IMR-90 (cell line): ENCODE data around the gene LRRC57. TPM values are rescaled to one million over a fixed set of nuclear protein-coding genes. Genes with fewer than 3 reads are reported as not detected.

Experiments
- ATAC-seq: fragments of 200-7000 bp; cut with Tn5 transposase; 2 replicates; pipeline ENCODE4 v1.9.1; 2020; ENCODE audit warnings: low read depth, mild to moderate bottlenecking, moderate library complexity
- BruUV-seq: library from RNA; stranded (reverse); fragments of 400-500 nt; replicated peaks from 2 replicates; lab custom pipeline; 2021; lab: Mats Ljungman, UMichigan
- CTCF ChIA-PET: fragments of 300-600 bp; formaldehyde crosslinking; extraction: SDS; loops from one replicate; lab custom pipeline; 2021; ENCODE audit warnings: antibody characterized with exemption; lab: Yijun Ruan, JAX
- POLR2A ChIA-PET: fragments of 300-600 bp; sonication (Branson Sonifier 250); formaldehyde crosslinking; loops from one replicate; lab custom pipeline; 2022; ENCODE audit warnings: antibody characterized with exemption; ENCODE audit not compliant: unreplicated experiment; lab: Charles Lee
- DNase-seq: peaks from one replicate; pipeline ENCODE4 v3.0.0; 2013
- H2AFZ ChIP-seq: replicated peaks from 2 replicates; pipeline ENCODE3; 2013; ENCODE audit warnings: low read length, mild to moderate bottlenecking; ENCODE audit not compliant: poor library complexity
- H2AK5ac ChIP-seq: 2 replicates; pipeline ENCODE4 v1.6.1; 2013; ENCODE audit warnings: low read depth, low read length, inconsistent platforms
- H2AK9ac ChIP-seq: replicated peaks from 2 replicates; pipeline ENCODE3; 2013; ENCODE audit warnings: mild to moderate bottlenecking, low read depth, low read length, moderate library complexity; ENCODE audit not compliant: poor library complexity
- H2BK120ac ChIP-seq: 2 replicates; pipeline ENCODE4 v1.6.1; 2013; ENCODE audit warnings: low read depth, low read length, inconsistent platforms
- H2BK15ac ChIP-seq: 3 replicates; pipeline ENCODE4 v1.6.1; 2013; ENCODE audit warnings: low read depth, low read length, inconsistent platforms
- H2BK20ac ChIP-seq: 2 replicates; pipeline ENCODE4 v1.6.1; 2013; ENCODE audit warnings: low read depth, mild to moderate bottlenecking, inconsistent platforms, low read length, moderate library complexity
- H2BK5ac ChIP-seq: 2 replicates; pipeline ENCODE4 v1.6.1; 2013; ENCODE audit warnings: mild to moderate bottlenecking, low read depth, low read length, inconsistent platforms; ENCODE audit not compliant: poor library complexity, severe bottlenecking
- H3K14ac ChIP-seq: replicated peaks from 2 replicates; pipeline ENCODE4 v1.6.1; 2013; ENCODE audit warnings: low read depth, low read length, inconsistent platforms
- H3K18ac ChIP-seq: 2 replicates; pipeline ENCODE4 v1.6.1; 2013; ENCODE audit warnings: low read depth, low read length, control low read depth
- H3K23ac ChIP-seq: 2 replicates; pipeline ENCODE4 v1.6.1; 2013; ENCODE audit warnings: low read depth, low read length, inconsistent platforms
- H3K27ac ChIP-seq: 2 replicates; pipeline ENCODE4 v1.5.1; 2013; ENCODE audit warnings: mild to moderate bottlenecking, control low read depth, low read length; ENCODE audit not compliant: insufficient read depth
- H3K27me3 ChIP-seq: 2 replicates; pipeline ENCODE4 v1.6.1; 2013; ENCODE audit warnings: low read length; ENCODE audit not compliant: control insufficient read depth, insufficient read depth
- H3K36me3 ChIP-seq: 2 replicates; pipeline ENCODE4 v1.6.1; 2013; ENCODE audit warnings: low read length, mixed read lengths; ENCODE audit not compliant: control insufficient read depth, insufficient read depth
- H3K4ac ChIP-seq: 2 replicates; pipeline ENCODE4 v1.6.1; 2013; ENCODE audit warnings: low read depth, low read length, inconsistent platforms
- H3K4me1 ChIP-seq: 2 replicates; pipeline ENCODE4 v1.6.1; 2013; ENCODE audit warnings: low read length, mixed read lengths; ENCODE audit not compliant: control insufficient read depth, insufficient read depth
- H3K4me2 ChIP-seq: 2 replicates; pipeline ENCODE4 v1.6.1; 2013; ENCODE audit warnings: low read depth, mild to moderate bottlenecking, control low read depth, low read length, moderate library complexity
- H3K4me3 ChIP-seq: 2 replicates; pipeline ENCODE4 v1.5.1; 2013; ENCODE audit warnings: low read depth, mild to moderate bottlenecking, control low read depth, low read length, moderate library complexity; ENCODE audit not compliant: insufficient read depth
- H3K56ac ChIP-seq: 2 replicates; pipeline ENCODE4 v1.6.1; 2013; ENCODE audit warnings: low read length, inconsistent platforms; ENCODE audit not compliant: insufficient read depth; ENCODE audit errors: extremely low read depth
- H3K79me1 ChIP-seq, 2 experiments: 2 replicates each; pipeline ENCODE4 v1.6.1; 2013; ENCODE audit warnings: low read length in 2 of 2, inconsistent platforms in 1 of 2, low read depth in 1 of 2
- H3K9ac ChIP-seq: 2 replicates; pipeline ENCODE4 v1.6.1; 2013; ENCODE audit warnings: low read depth, low read length, control low read depth
- H3K9me1 ChIP-seq: 2 replicates; pipeline ENCODE4 v1.6.1; 2013; ENCODE audit warnings: low read length, inconsistent platforms; ENCODE audit not compliant: insufficient read depth
- H3K9me3 ChIP-seq: 2 replicates; pipeline ENCODE4 v1.6.1; 2013; ENCODE audit warnings: low read length; ENCODE audit not compliant: control insufficient read depth, insufficient read depth
- H4K20me1 ChIP-seq: 2 replicates; pipeline ENCODE4 v1.6.1; 2013; ENCODE audit warnings: low read length, inconsistent platforms; ENCODE audit not compliant: insufficient read depth
- H4K5ac ChIP-seq: 2 replicates; pipeline ENCODE4 v1.6.1; 2013; ENCODE audit warnings: mild to moderate bottlenecking, low read depth, low read length, control low read depth
- H4K8ac ChIP-seq, 2 experiments: 2 replicates each; pipeline ENCODE4 v1.6.1; 2013; ENCODE audit warnings: low read depth in 2 of 2, low read length in 2 of 2, control low read depth in 1 of 2, inconsistent platforms in 1 of 2
- H4K91ac ChIP-seq: 2 replicates; pipeline ENCODE4 v1.6.1; 2013; ENCODE audit warnings: low read depth, low read length, inconsistent platforms; ENCODE audit not compliant: insufficient read depth
- MAFK ChIP-seq: IDR thresholded peaks from 2 replicates; pipeline ENCODE4 v1.6.1; 2012; ENCODE audit warnings: low read depth, low read length, improper control_type of control experiment
- MAZ ChIP-seq: IDR thresholded peaks from 2 replicates; pipeline ENCODE4 v1.6.1; 2012; ENCODE audit warnings: low read depth, mild to moderate bottlenecking, low read length, improper control_type of control experiment, moderate library complexity, borderline replicate concordance
- WGBS, 2 experiments: methylation state at CpG; one replicate each; pipeline versions ENCODE4 v1.1.5 to v1.1.7; 2013; ENCODE audit warnings: missing lambda C conversion rate in 2 of 2; ENCODE audit not compliant: insufficient read length in 1 of 2; ENCODE audit errors: extremely low coverage in 2 of 2; 5-methylcytosine and 5-hydroxymethylcytosine counted together
- dilution Hi-C: fragments of 300-500 bp; cut with HindIII; formaldehyde crosslinking; loops from one replicate; pipeline ENCODE4 v1.14.3; 2018; ENCODE audit warnings: low sequenced_read_pairs; ENCODE audit not compliant: unreplicated experiment
- in situ Hi-C: fragments of 300-500 bp; cut with MboI; formaldehyde crosslinking; loops from 3 replicates; pipeline ENCODE4 v1.14.3; 2019; ENCODE audit warnings: low sequenced_read_pairs, inconsistent platforms, mixed read lengths
- intact Hi-C: fragments of 100-400 bp; cut with micrococcal nuclease; formaldehyde crosslinking; loops from 2 replicates; pipeline ENCODE4 v1.10.0; 2022
- polyA plus RNA-seq, 3 experiments: library from polyadenylated mRNA; depleted of rRNA; stranded (reverse); fragments of >200 nt; gene quantifications; 2 replicates each; pipeline ENCODE4 v1.2.3, GENCODE V29; 2012; ENCODE audit warnings: low replicate concordance in 1 of 3
- total RNA-seq: library from RNA; depleted of rRNA; stranded (reverse); fragments of >200 nt; gene quantifications from 2 replicates; pipeline ENCODE4 v1.2.3, GENCODE V29; 2012

The LRRC57 gene
- total and polyA plus RNA-seq, 2 of the 4 experiments (the other 2 are of a cell fraction) = 9.5 to 11.3 TPM

- CTCF ChIA-PET = no interaction called here
These were observed 44.8 kb downstream of the LRRC57 start for GRCh38 chr15:42503825-42504224.

More at GRCh38 chr15:42503825-42504224, 44.8 kb downstream of the LRRC57 start:
- Histone ChIP-seq H3K9me3 (no peaks in the 10 kb centered on the region), H2AFZ (no peak overlapping the region), H2AK5ac (no peak overlapping the region), H3K56ac (no peak overlapping the region), H4K91ac (no peak overlapping the region), H2BK120ac (no peak overlapping the region), H3K27ac (no peak overlapping the region), H2BK20ac (no peak overlapping the region), H3K9me1 (peaks cover 14% of the 10 kb centered on the region), H4K8ac (no peak overlapping the region), H3K4me3 (no peak overlapping the region), H2AK9ac (no peak overlapping the region), H3K27me3 (no peaks in the 10 kb centered on the region), H4K20me1 (peaks cover 21% of the 10 kb centered on the region; the same call in 1 of the 2 replicates), H2BK5ac (no peak overlapping the region), H2BK15ac (no peak overlapping the region), H3K4ac (no peak overlapping the region), H3K14ac (no peak overlapping the region), H3K23ac (no peak overlapping the region), H3K36me3 (peaks cover 2% of the 10 kb centered on the region; the same call in 1 of the 2 replicates), H4K5ac (no peak overlapping the region), H3K4me1 (peaks cover 15% of the 10 kb centered on the region), H3K4me2 (no peak overlapping the region), H3K79me1 (peaks cover 43 to 83% of the 10 kb centered on the region in 2 experiments), H3K9ac (no peak overlapping the region), H3K18ac (no peak overlapping the region)
- no peak for TF ChIP-seq MAFK
- TF ChIP-seq MAZ = no peak
- ATAC-seq (no peak), DNase-seq (no peak)
- POLR2A ChIA-PET = no interaction called here
- intact Hi-C loops = no loop called here
- dilution Hi-C loops = no loop called here
- no TSS peak for BruUV-seq
- WGBS, 2 experiments = no CpG with 5 or more reads among the region's 1 CpG
- in situ Hi-C loops = no loop called here
